Smooth muscle cell (in vitro differentiated cells): Measurements from ENCODE around the gene NSMF. TPM values are rescaled to one million over a fixed set of nuclear protein-coding genes. Genes with fewer than 3 reads are reported as not detected.

Experiments used
- DNase-seq: peaks from one replicate; lab custom pipeline; 2025; ENCODE audit not compliant: unreplicated experiment; lab: John Stamatoyannopoulos, UW
- H2AFZ ChIP-seq: fragments of 200-600 bp; sonication (generic); 2 replicates; pipeline ENCODE4 v1.6.0; 2016; ENCODE audit warnings: antibody characterized with exemption, low read depth, mild to moderate bottlenecking
- H3F3A ChIP-seq: fragments of 200-600 bp; sonication (generic); 2 replicates; pipeline ENCODE4 v1.6.0; 2017; ENCODE audit warnings: antibody characterized with exemption, low read depth
- H3K27ac ChIP-seq: fragments of 200-600 bp; sonication (generic); 2 replicates; pipeline ENCODE4 v1.5.1; 2016; ENCODE audit warnings: low read depth, mild to moderate bottlenecking
- H3K27me3 ChIP-seq: fragments of 200-600 bp; sonication (generic); 2 replicates; pipeline ENCODE4 v1.6.1; 2016; ENCODE audit warnings: low read depth, mild to moderate bottlenecking
- H3K36me3 ChIP-seq: fragments of 200-600 bp; sonication (generic); 2 replicates; pipeline ENCODE4 v1.5.1; 2016; ENCODE audit warnings: low read depth
- H3K4me1 ChIP-seq: fragments of 200-600 bp; sonication (generic); 2 replicates; pipeline ENCODE4 v1.5.1; 2016; ENCODE audit warnings: low read depth
- H3K4me2 ChIP-seq: fragments of 200-600 bp; sonication (generic); 2 replicates; pipeline ENCODE4 v1.6.0; 2016; ENCODE audit warnings: mild to moderate bottlenecking
- H3K4me3 ChIP-seq: fragments of 200-600 bp; sonication (generic); 2 replicates; pipeline ENCODE4 v1.5.1; 2016; ENCODE audit warnings: mild to moderate bottlenecking
- H3K79me2 ChIP-seq: fragments of 200-600 bp; sonication (generic); 2 replicates; pipeline ENCODE4 v1.6.0; 2016; ENCODE audit warnings: low read depth, mild to moderate bottlenecking
- H3K9ac ChIP-seq: fragments of 200-600 bp; sonication (generic); 2 replicates; pipeline ENCODE4 v1.6.0; 2016; ENCODE audit warnings: low read depth
- H3K9me3 ChIP-seq: fragments of 200-600 bp; sonication (generic); replicated peaks from 2 replicates; pipeline ENCODE4 v1.5.1; 2016; ENCODE audit warnings: low read depth
- H4K20me1 ChIP-seq: fragments of 200-600 bp; sonication (generic); 2 replicates; pipeline ENCODE4 v1.6.0; 2016; ENCODE audit warnings: low read depth
- WGBS: methylation state at CpG from one replicate; pipeline ENCODE4 v1.1.7; 2016; ENCODE audit warnings: low lambda C conversion rate; 5-methylcytosine and 5-hydroxymethylcytosine counted together
- polyA plus RNA-seq: library from polyadenylated mRNA; unstranded; fragments of >200 nt; fragmentation: Nextera tagmentation; extraction: Ambion mirVana; gene quantifications from 2 replicates; pipeline ENCODE4 v1.2.1, GENCODE V29; 2016
- total RNA-seq: library from RNA; depleted of rRNA; stranded (reverse); fragments of >200 nt; gene quantifications from 2 replicates; pipeline ENCODE4 v1.2.3, GENCODE V29; 2014
- TF ChIP-seq, protein P1 (sequence below): fragments of 200-600 bp; sonication (generic); IDR thresholded peaks from 2 replicates; pipeline ENCODE4 v1.5.1; 2017; ENCODE audit warnings: borderline replicate concordance, mild to moderate bottlenecking, antibody characterized with exemption; ENCODE audit not compliant: insufficient read depth, poor library complexity, severe bottlenecking

The NSMF gene
- total and polyA plus RNA-seq, 2 experiments from 2014 or later, result 30.9 to 55.9 TPM

DNA sequence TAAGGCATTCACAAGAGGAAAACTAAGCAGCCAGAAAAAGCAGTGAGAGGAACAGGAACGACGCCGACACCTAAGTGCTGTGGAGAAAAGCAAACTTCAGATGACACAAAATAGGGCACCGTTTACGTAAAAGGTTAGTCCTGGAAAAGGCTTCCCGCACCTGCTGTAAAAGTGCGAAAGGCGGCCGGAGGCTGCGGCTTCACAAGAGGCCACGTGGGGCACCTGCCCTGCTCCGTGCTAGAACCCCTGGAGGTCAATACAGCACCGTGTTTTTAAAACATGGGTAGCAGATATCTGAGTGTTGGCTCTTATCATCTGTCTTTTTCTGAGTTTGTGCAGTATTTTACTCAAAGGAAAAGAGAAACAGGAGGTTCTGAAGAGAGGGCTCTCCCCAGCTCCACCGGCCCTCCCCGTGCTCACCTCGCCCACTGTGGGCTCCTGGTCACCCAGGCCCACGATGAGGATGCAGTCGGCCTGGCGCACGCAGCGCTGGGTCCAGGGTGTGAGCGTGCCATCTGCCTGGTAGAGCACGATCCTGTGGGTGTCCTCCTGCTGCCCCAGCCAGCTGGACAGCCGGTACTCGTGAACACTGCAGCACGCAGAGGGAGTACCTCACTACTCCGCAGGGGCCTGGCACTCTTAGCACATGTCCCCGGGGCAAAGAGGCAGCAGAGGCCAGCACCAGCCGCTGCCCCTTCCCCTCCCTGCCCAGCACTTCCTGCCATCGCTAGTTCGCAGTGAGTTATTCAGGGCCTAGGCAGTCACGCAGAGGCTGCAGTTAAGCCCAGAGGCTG lies 21.0 kb upstream of the NSMF start:
- H3K27me3 ChIP-seq, result no peaks in the 10 kb centered on the region
- H3K4me3 ChIP-seq, result no peak overlapping the region
- no peaks in the 10 kb centered on the region for H3K79me2 ChIP-seq
- H3K4me1 ChIP-seq, result no peaks in the 10 kb centered on the region
- no peak overlapping the region for H3K27ac ChIP-seq
- no peaks in the 10 kb centered on the region for H3F3A ChIP-seq
- DNase-seq, result no peak
- H3K4me2 ChIP-seq, result no peak overlapping the region
- no peaks in the 10 kb centered on the region for H3K36me3 ChIP-seq
- no peak overlapping the region for H3K9ac ChIP-seq
- H2AFZ ChIP-seq, result no peak overlapping the region
- 91% methylated on average over 32 of the region's 32 CpGs for WGBS
- TF ChIP-seq, protein P1, sequence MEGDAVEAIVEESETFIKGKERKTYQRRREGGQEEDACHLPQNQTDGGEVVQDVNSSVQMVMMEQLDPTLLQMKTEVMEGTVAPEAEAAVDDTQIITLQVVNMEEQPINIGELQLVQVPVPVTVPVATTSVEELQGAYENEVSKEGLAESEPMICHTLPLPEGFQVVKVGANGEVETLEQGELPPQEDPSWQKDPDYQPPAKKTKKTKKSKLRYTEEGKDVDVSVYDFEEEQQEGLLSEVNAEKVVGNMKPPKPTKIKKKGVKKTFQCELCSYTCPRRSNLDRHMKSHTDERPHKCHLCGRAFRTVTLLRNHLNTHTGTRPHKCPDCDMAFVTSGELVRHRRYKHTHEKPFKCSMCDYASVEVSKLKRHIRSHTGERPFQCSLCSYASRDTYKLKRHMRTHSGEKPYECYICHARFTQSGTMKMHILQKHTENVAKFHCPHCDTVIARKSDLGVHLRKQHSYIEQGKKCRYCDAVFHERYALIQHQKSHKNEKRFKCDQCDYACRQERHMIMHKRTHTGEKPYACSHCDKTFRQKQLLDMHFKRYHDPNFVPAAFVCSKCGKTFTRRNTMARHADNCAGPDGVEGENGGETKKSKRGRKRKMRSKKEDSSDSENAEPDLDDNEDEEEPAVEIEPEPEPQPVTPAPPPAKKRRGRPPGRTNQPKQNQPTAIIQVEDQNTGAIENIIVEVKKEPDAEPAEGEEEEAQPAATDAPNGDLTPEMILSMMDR, result no peak
- no peaks in the 10 kb centered on the region for H4K20me1 ChIP-seq
- H3K9me3 ChIP-seq, result peaks cover 4% of the 10 kb centered on the region

DNA sequence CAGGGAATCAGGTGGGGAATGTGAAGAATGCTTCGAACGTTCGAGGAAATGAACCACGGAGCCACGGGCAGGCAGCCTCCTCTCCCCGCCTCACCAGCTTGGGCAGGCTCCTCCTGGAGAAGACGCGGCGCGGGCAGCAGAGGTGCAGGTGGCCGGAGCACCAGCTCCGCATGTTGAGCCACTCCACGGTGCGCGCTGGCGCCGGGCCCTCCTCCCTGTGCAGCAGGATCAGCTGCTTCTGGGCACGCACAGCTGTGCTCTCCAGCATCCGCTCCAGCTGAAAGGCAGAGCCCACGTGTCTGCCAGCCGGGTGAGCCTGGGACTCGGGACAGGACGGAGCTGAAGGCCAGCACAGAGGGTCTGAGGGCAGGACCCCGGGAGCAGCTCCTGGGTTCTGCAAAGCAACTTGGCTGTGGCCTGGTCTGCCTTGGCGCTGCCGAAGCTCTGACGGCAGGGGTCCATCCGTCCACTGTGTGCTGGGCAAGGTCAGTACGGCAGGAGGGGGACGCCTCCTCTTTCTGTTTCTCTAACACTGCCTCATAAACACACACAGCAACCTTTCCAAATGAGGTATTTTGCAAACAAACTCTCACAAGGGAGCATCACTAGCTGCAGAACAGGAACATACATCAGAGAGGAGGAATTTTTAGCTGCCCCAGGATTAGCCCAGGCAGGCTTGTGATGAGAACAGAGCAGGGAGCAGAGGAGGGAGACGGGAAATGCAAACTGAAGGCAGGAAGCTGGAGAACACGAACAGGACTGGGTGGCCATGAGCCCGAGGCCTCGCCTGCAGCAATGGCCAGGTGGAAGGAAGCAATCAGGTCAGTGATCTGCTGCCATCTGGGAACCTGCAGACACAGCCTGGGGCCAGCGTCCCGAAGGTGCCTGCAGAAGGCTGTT lies 20.1 kb upstream of the NSMF start:
- Histone ChIP-seq H3K4me1 (no peaks in the 10 kb centered on the region), H3F3A (no peaks in the 10 kb centered on the region), H3K9ac (no peak overlapping the region), H4K20me1 (no peaks in the 10 kb centered on the region), H3K79me2 (no peaks in the 10 kb centered on the region), H3K9me3 (peaks cover 4% of the 10 kb centered on the region), H3K4me2 (no peak overlapping the region), H2AFZ (no peak overlapping the region), H3K27ac (no peak overlapping the region), H3K36me3 (no peaks in the 10 kb centered on the region), H3K4me3 (no peak overlapping the region), H3K27me3 (no peaks in the 10 kb centered on the region)
- WGBS, result 85% methylated on average over 36 of the region's 36 CpGs
- TF ChIP-seq, protein P1, result no peak
- DNase-seq, result no peak

- H3K27ac ChIP-seq, result no peak overlapping the region
- no peaks in the 10 kb centered on the region for H4K20me1 ChIP-seq
- peaks cover 4% of the 10 kb centered on the region for H3K9me3 ChIP-seq
- 88% methylated on average over 11 of the region's 11 CpGs for WGBS
- no peaks in the 10 kb centered on the region for H3F3A ChIP-seq
- no peaks in the 10 kb centered on the region for H3K4me1 ChIP-seq
- no peak overlapping the region for H2AFZ ChIP-seq
- no peaks in the 10 kb centered on the region for H3K27me3 ChIP-seq
- TF ChIP-seq, protein P1, result no peak
- no peak overlapping the region for H3K4me2 ChIP-seq
- no peak for DNase-seq
- no peaks in the 10 kb centered on the region for H3K79me2 ChIP-seq
- H3K4me3 ChIP-seq, result no peak overlapping the region
- no peaks in the 10 kb centered on the region for H3K36me3 ChIP-seq
- H3K9ac ChIP-seq, result no peak overlapping the region
Observed at GRCh38 chr9:137478613-137478961, 19.5 kb upstream of the NSMF start.
